ENCODE results near the gene PAX8.

The PAX8 gene

GRCh38 chr2:113181258-113182051 lies 97.3 kb downstream of the PAX8 start:
- no peak for DNase-seq

DNA sequence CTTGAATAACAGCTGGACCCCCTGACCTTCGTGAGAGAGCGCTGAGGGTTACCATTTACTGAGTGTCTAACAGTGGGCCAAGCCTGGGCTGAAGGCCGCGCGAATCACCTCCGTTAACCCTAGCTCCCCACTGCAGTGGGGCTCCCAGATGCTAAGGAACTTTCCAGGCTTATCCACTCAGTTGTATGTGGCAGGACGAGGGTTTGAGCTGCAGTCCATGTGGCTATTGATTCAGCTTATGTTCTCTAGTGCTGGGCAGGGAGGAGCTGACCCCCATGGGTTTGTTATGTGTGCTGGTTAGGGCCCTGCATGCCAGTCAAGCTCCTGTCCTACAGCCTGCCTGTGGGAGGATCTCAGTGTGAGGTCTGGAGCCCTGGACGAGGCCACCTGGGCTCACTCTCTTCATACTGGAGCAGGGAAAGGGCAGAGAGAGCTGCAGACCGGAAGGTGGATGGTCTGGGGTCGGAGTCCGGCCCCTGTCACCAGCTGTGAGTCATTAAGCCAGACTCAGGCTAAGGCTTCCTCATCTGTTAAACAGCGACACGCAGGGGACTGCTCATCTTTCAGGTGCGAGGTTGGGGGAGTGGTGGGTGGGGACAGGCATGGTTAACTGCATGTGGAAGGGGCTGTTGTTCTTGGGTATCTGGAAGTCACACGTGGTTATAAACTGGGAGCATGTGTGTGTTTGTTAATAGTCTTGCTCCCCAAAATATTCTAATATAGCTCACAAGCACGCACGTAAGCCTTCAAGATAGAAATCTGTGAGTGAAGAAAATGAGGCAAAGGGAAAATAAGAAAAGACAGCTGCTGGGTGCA lies 98.4 kb downstream of the PAX8 start:
- no peak for DNase-seq

- DNase-seq, result no peak
These were observed 99.2 kb downstream of the PAX8 start for GRCh38 chr2:113179446-113180045.

GRCh38 chr2:113178891-113179290 lies 99.8 kb downstream of the PAX8 start:
- peak; percentile 74 for DNase-seq

DNA sequence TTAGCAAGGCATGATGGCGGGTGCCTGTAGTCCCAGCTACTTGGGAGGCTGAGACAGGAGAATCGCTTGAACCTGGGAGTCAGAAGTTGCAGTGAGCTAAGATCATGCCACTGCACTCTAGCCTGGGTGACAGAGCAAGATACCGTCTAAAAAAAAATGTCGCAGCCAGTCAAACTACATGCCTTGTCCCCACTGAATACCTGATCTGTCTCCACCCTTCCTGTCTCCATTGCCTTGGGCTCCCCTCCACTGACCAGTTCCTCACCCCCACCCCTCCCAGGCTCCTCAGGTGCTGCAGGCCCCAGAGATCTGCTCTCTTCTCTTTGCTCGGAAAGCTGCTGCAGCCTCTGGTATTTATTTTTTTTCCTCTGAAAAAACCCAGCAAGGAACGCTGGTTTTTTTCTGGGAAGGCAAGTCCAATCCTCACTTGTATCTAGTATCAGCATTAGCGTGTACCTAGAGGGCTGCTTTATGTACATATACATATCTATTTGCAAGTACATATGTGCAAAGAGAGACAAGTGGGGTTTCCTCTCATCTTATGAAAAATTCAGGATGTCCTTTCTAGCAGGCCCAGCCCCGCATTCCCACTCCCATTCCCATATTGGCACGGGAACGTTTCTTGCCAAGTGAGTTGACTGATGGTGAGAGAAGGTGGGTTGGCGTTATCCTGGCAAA lies 100.5 kb downstream of the PAX8 start:
- DNase-seq, result no peak

GRCh38 chr2:113176696-113177355 lies 101.9 kb downstream of the PAX8 start:
- no peak for DNase-seq

- peak; percentile 58 for DNase-seq
These were observed 102.7 kb downstream of the PAX8 start for GRCh38 chr2:113175736-113176695.

DNA sequence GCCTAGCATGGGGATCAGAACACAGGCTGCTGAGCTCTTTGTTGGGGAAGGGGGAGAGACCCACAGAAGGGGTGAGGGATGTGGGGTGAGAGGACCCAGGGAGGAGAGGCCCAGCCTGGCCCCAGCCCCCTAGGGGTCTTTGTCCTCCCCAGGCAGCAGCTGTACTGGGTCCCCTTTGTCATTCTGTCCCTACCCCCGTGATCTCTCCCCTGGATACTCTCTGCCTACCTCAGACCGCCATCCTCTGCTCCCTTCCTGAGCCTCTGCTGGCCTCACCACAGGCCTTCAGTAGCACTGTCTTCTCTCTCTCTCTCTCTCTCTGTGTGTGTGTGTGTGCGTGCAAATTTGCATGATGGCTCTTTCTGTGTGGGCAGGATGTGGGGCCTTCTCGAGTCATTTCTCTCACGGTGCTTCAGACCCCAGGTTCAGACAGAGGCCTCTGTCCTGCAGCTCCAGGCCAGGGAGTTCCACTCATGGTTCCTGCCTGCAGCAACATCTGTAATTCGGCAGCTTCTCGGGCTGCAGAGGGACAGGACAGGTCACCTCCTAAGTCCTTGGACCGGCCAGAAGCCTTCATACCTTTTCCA lies 103.6 kb downstream of the PAX8 start:
- peak; percentile 74 for DNase-seq

- peak; percentile 54 for DNase-seq
These were observed 104.4 kb downstream of the PAX8 start for GRCh38 chr2:113174376-113174750.

GRCh38 chr2:113173542-113174375 lies 105.0 kb downstream of the PAX8 start, which contains the start of gene PSD4:
PSD4 (plus strand) TSS chr2:113173971; CDS start chr2:113182457, 8,486 bp downstream.
- peak; percentile 91 for DNase-seq

- DNase-seq, result peak; percentile 24
These were observed 105.8 kb downstream of the PAX8 start for GRCh38 chr2:113172721-113173541.

GRCh38 chr2:113171334-113172075 lies 107.2 kb downstream of the PAX8 start:
- no peak for DNase-seq

GRCh38 chr2:113169586-113169985 lies 109.1 kb downstream of the PAX8 start:
- DNase-seq, result no peak

GRCh38 chr2:113169002-113169530 lies 109.7 kb downstream of the PAX8 start:
- DNase-seq, result no peak

- no peak for DNase-seq
These were observed 110.8 kb downstream of the PAX8 start for GRCh38 chr2:113167962-113168340.

DNA sequence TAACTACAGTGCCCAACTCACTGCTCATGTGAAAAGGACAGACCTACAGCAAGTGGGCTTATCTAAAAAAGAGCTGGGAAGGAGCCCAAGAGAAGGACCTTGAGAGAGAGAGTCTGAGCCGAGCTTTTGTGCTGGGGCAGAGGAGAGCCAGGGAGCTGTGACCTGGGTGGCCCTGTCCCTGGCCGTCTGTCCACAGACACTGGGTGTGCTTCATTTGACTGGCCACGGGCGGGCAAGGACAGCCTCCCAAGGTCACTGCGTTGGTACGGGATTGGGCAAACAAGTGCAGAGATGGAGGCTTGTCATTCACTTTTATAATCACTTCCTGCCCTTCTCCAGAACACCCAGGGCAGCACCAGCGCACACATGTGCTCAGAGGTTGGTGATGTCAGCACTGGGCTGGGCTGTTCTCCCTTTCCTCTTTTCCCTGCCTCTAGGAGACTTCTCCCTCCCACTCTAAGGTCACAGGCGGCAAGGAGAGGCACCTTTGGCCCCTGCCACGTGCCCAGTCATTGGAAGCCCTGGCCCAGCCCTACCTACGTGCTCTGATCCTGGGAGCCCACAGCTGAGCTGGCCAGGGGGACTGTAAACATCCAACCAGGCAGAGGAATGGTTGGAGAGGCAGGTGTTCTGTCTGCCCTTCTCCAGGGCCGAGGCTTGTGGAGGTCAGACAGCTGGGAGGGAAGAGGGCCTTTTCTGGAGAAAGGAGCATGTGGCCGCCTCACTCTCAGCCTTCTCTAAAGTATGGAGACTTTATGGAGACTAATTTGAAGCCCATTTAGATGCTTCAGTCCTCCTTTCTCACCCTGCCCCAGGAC lies 111.4 kb downstream of the PAX8 start:
- peak; percentile 62 for DNase-seq

- DNase-seq, result no peak
These were observed 112.5 kb downstream of the PAX8 start for GRCh38 chr2:113166187-113166645.

Data from stimulated activated CD8-positive, alpha-beta memory T cell treated with anti-CD3 and anti-CD28 coated beads, Interleukin-4, amount 100 ng/mL, for 48 hours (primary cell).